Stimulated activated CD8-positive, alpha-beta memory T cell treated with anti-CD3 and anti-CD28 coated beads, Interleukin-2, amount 100 ng/mL, for 48 hours (primary cell): Measurements from ENCODE around the gene SUSD3.

Experiments used
- DNase-seq, 2 donors: peaks; one replicate each; pipeline ENCODE4 v3.0.0-alpha.2; 2020; ENCODE audit warnings: low read depth in 2 of 2

The SUSD3 gene

DNA sequence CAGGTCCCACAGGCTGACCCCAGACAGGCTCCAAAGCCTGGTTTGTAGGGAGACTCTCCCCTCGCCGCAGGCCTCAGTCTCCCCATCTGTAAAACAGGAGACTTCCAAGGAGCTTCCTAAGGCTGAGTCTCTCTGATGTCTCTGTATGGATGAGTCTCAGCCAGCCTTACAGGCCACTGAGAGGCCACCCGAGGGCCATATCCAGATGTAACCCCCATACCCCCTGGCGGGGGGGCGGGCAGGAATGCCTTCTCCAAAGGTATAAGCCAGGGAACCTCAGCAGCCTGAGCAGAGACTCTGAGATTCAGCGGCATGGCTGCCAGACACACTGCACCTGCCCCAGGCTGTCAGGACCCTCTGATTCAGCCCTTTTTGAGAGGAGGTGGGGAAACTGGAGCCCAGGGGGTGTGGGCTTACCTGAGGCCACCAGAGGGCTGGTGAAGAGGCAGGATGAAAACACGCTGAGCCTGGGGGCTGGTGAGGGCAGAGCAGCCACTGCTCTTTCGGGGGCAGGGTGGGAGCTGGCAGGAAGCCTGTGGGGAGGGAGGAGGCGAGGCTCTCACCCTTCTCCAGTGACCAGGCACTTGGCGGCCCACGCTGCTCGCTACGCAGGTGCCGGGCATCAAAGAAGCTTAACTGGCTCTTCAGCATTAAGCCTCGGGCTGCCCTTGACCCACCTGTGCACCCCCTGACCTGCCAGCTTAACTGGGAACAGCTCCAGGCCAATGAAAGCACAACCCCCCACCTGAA is 5.5 kb upstream of the SUSD3 start:
- DNase-seq, result no peak

DNA sequence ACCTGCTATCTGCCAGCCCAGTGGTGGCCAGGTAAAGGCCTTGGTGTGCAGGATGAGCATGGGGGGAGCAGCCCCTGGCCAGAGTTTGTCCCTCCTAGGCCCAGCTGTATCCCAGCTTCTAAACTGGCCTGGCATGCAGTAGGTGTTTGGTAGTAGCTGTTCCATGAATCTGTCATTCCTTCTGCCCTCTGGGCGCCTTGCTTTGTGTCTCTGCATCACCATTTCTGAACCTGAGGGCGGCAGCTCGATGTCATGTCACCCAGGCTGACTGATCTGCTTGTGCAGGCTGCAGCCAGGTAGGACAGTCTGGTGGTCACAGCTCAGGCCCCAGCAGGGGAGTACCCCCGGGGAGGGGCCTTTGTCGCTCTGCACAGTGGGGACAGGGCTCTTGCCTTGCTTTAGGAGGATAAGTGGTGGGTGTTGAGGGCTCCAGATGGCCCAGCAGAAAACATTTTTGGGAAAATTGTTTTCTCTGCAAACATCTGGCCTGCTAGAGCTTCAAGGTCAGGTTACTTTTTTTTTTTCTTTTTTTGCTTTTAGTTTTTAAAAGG is 4.6 kb upstream of the SUSD3 start:
- DNase-seq, result no peak

DNA sequence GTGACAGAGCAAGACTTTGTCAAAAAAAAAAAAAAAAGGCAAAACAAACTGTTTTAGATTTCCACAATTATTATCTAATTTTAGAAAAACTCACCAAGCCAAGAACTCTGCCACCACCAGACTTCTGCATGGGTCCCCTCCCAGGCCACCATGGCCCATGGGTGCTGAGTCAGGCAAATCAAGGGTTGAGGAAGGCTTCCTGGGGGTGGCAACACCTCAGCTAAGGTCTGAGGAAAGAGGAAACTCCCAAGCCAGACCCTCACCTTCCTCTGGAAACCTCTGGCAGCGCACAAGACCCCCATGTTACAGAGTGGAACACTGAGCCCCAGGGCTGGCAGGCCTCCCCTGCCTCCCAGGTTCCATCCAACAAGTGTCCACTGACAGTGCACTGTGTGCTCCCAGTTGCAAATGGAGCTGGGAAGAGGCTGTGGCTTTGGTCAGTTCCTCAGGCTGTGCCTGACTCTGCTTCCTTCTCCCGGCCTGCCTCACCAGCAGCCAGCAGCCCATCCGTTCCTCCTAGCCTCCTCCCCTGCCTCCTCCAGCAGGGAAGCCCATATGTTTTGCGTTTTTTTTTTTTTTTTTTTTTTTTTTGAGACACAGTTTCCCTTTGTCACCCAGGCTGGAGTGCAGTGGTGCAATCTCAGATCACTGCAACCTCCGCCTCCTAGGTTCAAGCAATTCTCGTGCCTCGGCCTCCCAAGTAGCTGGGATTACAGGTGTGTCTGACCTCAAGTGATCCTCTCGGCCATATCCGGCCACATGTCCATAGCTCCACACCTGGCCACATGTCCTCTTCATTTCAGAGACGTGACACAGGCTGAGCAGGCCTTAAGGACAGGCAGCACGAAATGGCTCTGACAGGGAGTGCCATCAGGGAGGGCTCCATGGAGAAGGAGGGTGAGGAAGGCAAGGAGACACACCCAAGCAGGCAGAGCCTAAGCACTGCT is 3.5 kb upstream of the SUSD3 start:
- DNase-seq, result no peak

DNA sequence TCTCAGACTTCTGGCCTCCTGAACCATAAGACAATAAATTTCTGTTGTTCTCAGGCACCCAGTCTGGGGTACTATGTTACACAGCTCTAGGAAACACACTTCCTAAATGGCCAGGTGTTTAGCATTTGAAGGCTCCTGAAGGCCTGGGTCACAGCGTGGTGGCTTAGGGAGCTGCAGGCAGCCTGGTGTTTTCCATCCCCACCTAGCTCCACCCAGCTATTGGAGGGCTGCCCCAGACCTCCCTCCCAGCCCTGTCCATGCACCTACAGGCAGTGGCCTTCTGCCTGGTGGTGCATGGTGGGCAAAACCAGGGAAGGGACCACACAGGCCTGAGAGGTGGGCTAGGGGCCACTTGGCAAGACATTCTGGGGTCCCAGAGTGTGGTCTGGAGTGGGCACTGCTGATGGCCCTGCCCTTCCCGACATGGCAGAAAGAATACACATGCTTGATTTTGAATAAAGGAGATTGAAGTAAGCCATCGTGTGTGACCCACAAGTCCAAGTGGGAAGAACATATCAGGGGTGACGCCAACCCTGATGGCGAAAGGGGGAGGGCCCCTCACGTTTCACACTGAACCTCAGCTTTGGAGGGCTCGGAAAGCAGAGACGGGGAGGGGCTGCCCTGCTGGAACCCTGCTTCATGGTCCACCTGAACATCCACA is 1.3 kb upstream of the SUSD3 start:
- DNase-seq, result no peak

DNA sequence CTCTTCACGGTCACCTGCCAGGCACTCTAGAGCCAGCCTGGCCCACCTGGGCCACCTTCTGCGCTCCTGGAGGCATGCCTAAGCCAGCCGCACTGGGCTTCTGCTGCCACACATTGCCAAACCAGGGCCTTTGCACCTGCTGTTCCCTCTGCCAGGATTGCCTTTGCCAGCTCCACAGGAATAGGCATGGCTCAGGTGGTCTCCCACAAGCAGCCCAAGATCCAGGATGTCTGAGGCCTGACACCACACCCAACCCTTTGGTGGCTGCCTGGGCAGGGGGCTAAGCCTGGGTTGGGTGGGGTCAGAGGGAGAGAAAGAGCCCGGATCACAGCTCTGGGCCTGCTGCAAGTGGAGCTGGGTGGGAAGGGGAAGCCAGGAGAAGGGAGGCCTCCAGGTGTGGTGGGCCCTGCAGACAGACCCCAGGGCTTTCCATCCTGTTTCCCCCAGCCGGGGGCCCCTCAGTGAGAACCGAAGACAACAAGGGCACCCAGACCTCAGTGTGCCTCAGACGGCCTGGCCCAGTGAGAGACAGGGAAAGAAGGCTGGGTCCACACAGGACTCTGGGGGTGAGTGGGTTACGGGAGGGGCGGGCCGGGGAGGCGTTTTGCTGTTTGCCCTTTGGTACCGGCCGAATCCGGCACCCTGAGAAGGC is 672 bp upstream of the SUSD3 start:
- no peak for DNase-seq

DNA sequence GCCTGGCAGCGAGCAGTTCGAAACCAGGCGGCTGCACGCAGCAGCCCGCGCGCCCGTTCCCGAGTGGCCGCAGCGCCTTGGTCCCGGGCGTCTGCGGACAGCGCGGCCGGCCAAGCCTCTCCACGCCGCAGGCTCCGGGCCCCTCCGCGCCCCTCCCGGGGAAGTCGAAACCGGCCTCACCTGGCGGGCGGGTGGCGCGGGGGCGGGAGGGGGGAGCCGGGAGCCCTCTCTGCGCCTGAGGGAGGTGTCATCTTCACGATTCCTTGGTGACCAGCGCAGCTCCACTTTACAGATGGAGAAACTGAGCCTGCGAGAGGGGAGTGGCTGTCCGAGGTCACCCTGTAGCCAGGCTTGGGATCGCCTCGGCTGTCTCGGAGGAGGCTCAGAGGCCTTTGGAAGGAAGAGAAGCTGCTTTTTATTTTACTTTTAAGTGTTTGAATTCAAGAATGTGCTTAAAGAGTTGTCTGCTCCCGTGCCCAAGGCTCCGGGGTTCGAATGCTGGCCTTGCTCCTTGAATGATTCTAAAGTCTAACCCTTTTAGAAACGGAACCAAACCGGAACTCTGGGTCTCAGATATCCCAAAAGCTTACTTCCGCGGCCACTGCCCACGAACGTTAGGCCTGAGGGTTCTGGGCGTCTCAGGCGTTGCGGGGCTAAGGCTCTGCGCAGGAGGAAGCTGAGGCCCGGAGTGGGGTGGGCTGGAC is 662 bp downstream of the SUSD3 start:
- DNase-seq, result no peak

DNA sequence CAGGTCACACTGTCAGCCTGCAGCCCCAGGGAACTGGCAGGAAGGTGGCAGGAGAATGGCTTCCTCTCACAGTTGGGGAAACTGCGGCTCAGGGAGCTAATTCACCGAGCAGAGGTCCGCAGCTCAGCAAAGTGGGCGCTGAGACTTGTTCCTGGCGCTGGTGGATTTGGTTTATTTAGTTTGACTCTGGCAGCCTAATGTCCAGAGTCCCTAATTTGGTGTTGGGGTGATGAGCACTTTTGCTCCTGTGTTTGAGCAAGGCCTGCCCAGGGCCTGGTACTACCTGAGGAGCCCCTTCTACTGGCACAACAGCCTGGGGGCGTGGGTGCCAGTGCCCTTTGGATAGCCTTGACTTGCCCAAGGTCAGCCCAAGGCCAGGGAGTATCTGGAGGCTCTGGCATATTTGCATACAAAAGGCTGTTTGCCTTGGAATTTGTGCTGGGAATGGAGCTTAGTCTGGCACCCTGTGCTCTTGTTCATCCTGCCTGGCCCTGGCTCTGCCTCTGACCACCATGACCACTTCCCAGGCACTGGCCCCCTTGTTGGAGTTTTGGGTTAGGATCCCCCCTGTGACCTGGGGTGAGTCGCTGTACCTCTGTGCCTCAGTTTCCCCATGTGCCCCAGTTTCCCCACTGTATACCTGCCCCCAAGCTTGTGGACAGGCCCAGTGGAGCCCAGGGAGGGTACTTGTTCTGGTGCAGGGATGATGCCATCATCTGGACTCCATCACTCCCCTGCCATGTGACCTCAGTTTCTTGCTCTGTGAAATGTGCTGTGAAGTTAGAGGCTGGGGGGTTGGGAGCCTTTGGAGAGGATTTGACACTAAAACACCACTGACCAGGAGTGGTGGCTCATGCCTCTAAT is 1.4 kb downstream of the SUSD3 start:
- no peak for DNase-seq

DNA sequence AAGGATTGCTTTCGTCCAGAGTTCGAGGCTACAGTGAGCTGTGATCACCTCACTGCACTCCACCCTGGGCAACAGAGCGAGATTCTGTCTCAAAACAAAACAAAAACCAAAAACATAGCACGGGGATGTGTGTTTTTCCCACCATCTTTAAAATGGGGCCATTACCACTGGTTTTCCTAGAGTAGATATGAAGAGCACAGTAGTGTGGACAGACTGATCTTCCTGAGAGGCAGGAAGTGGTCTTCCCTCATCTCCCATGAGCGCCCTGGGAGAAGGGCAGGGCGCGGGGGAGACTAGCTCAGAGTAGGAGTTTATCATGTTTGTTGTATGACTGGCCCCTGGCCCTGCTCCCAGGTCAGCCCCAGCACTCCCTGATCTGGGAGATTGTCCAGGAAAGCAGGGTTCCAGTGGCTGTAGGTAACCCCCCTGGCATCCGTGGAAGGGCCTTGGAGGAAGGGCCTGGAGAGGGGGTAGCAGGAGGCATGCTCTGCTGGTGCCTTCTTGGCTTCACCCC is 2.3 kb downstream of the SUSD3 start:
- no peak for DNase-seq

DNA sequence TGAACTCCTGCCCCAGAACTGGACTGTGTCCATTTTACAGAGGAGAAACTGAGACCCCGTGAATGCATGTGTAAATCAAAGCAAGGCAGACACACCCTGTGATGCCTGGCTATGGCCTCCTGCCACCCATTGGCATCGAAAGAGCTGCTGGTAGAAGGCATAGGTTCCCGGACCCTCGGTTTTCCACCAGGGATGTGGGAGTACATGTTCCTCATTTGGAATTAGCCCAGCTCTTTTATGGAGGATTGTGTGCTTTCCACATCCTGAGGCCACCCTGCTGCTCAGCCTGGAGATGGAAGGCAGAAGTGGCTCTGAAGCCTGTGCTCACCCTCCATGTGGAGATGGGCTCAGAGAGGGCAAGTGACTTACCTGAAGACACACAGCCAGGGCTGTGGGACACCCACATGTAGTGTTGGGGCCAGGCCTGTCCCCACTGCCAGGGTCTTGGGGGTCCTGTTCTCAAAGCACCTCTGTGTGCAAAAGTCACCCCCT is 2.8 kb downstream of the SUSD3 start:
- no peak for DNase-seq

DNA sequence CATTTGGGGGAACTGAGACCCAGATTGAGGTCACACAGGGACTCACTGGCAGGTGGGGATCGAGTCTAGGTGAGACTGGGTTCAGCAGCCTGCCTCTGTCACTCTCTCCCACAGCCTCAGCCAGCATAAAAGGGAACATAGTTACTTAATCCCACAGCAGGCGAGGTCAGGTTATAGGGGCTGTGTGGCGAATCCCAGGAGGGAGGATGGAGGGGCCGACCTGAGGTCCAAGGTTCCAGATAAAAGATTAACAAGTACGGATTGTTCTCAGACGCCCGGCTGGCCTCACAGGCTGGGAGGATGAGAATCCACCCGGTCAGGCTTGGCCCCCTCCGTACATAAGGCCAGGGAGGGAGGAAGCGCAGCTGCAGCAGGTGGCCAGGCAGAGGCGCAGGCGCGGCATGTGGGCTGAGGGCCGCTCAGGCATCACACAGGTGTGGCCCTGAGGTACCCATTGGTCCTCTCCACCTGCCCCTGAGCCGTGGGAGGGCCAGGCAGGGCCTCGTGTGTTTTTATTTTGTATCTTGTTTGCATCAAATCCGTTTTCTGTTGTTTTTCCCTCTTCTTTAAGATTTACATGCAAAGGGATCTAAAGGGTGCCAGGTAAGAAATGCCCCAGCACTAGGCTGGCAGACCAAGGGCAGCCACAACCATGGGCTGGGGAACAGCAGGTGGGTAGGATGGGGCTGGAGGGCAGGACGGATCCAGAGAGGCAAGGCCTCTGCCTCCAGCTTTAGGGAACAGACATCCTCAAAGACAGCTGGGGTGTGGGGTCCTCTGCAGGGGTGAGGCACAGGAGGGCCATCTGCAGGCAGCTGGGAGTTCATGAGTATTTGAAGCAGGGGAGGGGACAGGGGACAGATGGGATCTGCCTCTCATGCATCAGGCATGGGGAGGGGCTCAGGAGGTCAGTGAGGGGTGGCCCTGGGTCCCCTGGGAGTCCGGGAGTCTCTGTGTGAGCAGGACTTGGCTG is 3.6 kb downstream of the SUSD3 start:
- no peak for DNase-seq

DNA sequence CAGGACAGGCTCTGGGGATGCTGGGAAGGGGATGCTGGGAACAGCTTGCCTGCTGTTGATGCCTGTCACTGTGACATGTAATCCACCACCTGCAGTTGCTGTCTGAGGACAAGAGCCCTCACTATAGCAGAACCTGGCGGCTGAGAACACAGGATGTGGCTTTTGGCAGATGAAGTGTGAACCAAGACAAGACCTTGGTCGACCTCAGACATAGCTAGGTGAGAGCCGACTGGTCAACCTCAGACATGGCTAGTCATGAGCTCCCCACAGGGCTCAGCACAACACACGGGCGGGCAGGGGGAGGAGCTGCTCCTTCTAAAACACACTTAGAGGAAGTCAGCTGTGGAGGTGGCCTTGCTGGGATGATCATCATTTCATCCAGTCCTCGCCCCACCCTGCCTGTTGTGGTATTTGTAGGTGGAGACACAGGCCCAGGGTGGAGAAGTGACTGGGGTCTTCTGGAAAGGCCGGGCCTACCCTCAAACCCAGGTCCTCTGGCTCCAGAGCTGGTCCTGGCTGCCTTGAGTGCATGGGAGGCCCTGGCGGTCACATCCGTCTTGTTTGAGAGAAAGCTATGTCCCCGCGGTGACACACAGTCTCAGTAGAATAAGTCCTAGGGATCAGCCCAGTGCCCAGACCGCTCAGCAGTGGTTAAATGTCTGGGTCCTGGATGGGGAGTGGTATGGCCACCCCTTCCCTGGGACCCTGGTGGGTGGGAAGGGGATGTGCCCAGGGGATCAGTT is 6.1 kb downstream of the SUSD3 start:
- peak; percentile 76 to 81 for DNase-seq

DNA sequence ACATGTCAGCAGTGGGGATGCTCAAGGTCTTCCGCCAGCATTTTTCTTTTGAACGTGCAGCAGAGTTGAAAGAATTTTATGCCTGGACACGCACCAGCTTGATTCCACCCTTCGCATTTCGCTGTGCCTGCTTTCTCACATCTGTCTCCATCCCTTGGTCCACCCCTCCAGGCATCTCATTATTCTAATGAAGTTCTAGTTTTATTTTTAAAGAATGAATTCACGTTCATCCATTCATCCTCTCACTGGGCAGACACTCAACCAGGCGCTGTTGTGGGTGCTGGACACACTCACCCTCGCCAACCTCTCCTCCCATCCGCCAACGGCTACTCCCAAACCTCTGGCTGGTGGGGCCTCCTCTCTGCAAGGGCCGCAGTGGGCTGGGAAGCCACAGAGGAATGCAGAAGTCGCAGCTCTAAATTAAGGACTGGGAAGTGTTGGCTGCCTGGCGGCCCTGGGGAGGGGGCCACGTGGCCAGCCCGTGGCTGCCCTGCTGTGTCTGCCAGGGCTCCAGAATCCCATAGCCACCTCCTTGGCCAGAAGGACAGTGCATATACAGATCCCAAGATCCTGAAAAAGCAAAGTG is 6.7 kb downstream of the SUSD3 start:
- DNase-seq, result no peak

DNA sequence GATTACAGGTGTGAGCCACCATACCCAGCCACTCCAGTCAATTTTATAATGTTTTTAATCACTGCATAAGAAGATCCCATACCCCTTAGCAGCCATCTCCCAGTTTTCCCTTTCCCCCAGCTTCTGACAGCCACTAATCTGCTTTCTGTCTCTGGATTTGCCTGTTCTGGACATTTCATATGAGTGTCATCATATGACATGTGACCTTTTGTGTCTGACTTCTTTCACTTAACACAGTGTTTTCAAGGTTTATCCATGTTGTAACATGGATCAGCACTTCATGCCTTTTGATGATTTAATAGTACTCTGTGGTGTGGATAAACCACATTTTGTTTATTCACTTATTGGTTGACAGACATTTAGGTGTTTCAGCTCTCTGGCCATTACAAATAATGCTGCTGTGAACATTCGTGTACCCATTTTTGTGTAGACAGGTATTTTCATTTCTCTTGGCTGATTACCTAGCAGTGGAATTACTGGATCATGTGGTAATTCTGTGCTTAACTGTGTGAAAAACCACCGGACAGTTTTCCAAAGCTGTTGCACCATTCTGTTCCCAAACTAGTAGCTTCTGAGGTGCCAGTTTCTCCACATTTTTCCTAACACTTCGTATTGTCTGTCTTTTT is 8.6 kb downstream of the SUSD3 start:
- no peak for DNase-seq

DNA sequence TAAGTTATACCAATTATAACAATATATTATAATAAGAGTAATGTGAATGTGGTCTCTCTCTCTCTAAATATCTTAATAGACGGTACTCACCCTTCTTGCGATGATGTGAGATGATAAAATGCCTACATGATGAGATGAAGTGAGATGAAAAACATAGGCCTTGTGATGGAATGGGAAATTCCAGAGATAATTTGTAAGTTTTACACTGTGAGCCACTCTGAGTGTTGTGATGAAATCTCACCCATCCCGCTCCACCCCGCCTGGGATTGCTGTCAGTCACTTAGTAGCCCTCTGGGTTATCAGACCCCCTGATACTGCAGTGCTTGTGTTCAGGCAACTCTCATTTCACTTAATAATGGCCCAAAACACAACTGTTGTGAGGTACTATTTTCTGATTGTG is 10.5 kb downstream of the SUSD3 start:
- DNase-seq, result no peak

DNA sequence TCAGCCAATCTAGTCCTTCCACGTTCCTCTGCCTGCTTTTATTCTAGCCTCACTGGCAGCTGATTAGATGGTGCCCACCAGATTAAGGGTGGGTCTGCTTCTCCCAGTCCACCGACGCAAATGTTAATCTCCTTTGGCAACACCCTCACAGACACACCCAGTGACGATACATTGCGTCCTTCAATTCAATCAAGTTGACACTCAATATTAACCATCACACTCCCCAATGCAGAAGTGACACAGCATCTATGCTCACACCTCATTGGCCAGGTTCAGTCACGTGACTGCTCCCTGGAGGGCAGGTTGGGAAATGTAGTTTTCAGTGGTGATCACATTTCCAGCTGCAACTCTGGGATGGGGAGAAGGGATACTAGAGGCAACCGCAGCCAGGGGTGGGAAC is 13.0 kb downstream of the SUSD3 start:
- no peak for DNase-seq

DNA sequence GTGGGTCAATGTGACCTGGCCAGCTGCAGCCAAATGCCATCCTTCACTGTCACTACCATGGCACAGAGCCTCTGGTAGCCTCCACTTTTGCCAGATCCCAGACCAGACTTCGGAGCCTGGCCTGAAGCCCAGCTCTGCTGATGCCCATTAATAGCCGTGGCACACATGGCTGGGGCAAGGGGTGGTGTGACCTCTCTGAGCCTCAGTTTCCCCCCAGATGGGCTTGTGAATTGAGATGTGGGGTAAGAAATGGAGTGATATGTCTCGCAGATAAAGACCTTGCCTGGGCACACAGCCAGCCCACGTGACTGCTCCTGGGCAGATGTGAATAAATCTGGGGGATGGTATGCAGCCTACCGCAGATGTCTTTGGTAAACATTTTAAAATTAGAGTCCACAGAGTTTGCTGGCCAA is 13.9 kb downstream of the SUSD3 start:
- DNase-seq, result no peak
